Measurements from ENCODE around the gene CDH13.

CDH13 gene

DNA sequence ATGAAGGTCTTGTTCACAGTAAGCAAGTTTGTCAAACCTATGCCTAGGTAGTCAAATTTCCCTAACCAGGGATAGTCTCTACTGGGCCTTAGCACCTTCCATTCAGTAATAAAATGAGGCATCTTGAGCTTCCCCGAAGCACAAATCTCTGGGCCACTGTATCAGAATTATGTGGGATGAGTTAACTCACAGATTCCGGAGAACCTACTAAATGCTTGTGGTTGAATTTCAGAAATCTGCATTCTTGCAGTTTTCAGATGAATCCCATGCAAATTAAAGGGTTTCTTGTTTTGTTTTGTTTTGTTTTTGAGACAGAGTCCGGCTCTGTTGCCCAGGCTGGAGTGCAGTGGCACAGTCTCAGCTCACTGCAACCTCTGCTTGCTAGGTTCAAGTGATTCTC, 702.2 kb downstream of the CDH13 start:
- no peak for DNase-seq

DNA sequence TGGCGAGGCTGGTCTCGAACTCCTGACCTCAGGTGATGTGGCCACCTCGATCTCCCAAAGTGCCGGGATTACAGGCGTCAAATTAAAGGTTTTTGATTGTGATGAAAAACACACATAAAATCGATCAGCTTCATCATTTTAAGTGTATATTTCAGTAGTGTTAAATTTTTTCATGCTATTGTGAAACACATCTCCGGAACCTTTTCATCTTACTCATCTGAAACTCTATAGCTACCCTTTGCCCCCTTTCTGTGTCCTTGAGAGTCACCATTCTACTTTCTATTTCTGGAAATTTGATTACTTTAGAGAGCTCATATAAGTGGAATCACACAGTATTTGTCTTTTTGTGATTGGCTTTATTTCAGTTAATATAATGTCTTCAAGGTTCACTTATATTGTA, 702.7 kb downstream of the CDH13 start:
- DNase-seq: no peak

DNA sequence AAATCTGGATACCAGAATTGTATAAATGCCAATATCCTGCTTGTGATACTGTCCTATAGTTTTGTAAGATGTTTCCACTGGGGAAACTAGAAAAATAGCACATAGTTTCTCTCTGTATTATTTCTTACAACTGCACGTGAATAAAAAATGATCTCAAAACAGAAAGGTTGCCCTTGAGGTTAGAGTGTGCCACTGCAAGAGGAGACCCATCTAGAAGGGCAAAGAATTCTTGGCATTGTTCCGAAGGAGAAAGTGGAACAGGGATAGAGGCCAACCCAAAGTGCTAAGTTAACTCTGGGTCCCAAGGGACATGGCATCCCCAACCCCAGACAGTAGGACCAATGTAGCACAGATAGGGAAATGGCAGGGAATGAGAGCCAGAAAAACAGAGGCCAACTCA, 703.5 kb downstream of the CDH13 start:
- DNase-seq: no peak

DNA sequence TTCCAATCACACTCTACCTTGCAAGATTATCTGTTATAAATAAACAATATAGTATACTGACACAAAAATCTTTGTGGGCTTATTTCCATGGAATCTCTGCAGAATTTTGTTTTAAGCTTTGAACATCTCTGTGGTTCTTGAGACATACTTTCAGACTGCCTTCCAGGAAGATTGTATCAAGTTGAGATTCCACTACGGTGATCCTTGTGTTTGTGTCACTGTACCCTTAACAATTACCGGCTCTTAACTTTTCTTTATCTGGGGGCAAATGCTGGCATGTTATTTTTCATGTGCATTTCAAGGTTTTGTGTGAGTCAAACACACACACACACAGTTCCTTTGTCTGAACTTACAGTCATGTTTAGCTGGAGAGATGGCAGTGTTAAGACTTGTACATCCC, 708.3 kb downstream of the CDH13 start:
- no peak for DNase-seq

DNA sequence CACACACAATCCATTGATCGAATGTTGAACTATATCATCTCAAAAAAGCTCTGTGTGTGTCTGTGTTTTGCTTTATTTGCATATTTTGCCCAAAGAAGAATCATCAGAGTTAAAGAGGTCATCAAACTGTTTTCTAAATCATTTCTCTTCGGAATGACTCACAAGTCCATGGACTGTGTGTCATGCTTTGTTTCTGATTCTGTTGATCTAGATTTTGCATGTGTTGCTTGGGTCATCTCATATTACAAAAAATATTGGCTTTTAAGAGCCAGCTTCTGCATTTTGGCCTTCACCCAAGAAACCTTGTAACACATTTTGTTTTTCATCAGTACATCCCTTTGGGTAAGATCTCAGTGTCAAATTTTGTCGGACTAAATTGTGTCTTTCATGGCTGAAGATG, 709.8 kb downstream of the CDH13 start:
- DNase-seq: no peak

DNA sequence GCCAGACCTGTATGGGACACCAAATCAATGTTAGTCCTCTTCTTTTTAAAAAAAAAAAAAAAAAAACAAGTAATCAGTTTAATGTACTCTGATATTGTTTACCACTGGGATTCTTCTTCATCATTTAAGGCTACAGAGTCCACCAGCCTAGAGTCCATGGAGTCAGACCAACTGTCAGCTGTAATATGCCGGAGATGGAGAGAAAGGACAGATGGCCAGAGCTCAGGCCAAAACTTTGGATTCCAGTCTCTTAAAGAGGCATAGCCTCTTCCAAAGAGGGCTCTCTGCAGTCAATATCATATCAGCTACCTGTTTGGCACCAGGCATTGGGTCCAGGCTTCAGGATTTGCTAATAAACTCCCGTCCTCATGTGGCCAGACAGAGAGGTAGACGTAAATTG, 711.4 kb downstream of the CDH13 start:
- no peak for DNase-seq

DNA sequence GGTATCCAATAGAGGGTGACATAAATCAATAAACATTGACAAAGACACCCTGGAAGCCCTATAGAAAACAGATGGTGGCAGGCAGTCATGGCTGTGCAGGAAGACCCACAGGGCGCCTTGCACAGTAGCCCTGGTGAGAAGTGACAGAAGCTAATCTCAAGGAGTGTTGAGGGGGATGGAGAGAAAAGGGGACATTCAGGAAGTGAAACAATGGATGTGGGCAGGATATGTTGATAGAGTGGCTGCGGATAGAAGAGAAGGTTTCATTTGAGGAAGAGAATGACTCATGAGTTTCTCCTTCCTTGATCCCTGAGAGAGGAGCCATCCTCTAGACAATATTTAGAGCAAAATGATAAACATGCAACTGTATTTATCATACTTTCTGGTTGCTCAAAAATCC, 712.2 kb downstream of the CDH13 start:
- no peak for DNase-seq

DNA sequence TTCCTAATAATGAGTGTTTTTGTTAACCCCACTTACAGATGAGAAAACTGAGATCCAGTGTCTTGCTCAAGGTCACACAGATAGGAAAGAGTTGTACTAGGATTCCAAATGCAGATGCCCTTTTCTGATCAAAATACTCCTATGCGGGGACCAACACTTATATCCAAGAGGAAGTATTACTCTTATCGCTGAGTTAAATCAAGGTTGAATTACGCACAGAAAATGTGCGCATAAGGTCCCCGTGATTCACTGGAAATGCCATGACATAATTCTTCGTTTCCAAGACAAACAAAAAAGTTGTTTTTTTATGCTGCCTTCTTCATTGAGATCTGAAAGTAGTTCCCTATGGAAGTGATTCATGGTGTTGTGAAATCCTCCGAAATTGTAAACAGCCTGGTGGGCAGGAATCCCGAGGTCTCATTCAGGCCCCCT, 717.2 kb downstream of the CDH13 start:
- no peak for DNase-seq

DNA sequence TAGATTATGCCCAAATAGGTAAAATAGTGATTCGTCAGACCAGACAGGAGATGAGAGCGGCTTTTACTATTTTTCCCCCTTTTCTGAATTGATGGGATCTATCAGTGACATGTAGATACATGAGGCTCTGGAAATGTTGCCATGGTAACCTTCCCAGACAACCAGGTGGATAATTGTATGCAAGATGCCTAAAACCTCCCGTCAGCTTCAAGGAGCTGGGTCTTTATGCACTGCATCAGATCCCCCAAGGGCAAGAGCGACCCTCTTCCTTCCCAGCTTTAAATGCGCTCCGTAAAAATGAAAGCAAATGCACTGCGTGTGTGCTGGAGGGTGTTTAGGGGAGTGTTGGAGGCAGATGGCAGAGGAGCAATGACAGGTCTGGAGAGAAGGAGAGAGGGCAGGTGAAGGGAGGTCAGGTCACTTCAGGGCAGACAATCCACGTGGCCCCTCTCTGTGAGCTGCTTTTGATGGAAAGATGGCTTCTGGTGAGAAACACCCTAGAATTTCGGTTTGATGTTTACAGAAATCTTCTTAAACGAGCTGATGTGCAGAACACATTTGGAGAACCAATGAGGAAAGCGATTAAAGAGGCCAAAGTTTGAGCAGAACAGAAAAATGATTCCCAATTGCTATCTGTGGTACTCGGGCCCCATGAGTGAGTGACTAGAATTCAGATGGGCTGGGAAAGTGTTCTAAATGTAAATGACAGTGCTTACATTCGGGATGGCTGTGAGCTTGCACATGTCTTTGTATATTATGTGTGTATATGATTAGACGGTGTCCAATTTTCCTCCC, 719.3 kb downstream of the CDH13 start:
- DNase-seq: no peak

DNA sequence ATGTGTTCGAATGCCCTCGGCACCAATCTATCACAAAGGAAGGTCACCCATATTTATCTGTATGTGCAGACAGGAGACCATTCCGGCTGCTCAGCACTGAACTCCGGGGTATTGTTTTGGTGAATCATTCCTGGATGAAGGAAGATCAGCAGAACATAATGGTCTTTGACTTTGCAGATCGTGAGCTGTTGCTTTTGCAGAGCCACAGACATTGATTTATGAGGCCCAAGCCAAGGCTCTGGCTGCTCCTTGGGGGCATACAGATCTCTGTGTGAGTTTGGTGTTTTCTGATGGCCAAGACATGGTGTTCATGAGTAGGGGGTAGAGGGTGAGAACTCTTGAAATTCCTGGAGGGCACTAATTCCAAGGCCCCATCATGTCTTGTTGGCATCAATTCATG, 722.2 kb downstream of the CDH13 start:
- no peak for DNase-seq

DNA sequence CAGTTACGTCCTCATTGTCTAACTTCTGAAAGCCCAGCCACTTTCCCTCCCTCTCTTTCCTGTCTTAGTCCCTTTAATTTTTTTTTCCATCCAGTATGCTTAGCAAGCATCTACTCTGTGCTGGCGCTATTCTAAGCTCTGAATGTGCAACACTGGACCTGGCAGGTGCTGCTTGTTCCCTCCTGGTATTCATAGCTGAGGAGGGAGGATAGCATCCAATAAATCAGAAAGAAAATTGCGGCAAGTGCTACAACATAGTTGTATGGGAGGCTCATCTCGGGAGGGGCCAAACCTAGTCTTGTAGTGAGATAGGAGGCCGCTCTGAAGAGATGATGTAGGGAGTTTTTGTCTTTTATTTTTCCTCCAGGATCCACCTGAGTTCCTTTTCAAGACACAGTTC, 723.7 kb downstream of the CDH13 start:
- no peak for DNase-seq

DNA sequence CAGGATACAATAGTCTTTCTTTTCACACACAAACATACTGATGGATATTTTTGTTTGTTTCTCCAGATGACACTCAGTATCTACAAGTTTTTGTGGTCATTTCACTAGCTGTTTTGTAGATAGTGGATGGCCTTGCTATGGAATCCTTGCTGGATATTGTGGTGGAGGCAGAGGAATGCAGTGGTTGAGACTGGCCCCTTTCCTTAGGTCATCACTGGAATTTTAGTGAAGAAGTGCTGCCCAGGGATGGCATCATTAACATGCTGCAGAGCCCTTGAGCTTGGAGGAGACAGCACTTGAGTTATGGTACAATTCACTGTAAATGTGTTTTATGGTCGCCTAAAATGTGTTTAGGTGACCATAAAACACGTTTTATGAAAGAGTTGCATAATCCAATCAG, 725.1 kb downstream of the CDH13 start:
- DNase-seq: no peak

DNA sequence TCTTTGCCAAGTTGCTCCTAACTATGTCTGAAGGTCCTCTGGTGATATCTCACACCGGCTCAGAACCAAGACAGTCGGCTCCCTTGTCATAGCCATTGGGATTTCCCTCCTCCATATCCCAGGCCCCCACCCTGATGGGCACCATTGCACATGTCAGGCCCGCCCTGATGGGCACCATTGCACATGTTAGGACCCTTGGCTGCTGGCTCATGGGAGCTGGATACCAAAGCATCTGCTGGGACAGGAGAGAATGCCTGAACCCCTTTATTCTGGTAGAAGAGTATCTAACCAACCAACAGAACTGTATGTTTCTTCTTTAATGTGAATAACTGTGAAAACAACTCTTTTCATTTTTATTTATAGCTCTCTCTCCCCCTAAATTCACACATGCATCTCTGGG, 726.5 kb downstream of the CDH13 start:
- no peak for DNase-seq

DNA sequence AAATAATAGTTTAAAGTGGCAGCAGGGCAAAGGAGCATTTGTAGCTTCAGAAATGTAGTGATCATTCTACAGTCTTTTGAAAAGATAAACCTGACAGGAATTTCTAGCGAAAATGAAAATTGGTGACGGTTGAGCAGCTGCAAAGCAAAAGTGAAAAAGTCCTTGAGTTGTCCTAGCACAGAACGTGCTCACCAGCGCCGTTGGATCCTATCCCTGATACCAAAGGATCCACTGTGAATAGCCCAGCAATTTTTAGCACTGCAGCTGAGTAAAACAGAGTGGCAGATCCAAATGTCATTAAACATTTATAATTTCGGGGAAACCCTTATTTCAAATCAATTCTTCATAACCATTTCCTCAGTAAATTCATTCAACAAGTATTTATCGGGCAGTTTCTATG, 727.2 kb downstream of the CDH13 start:
- DNase-seq: no peak

DNA sequence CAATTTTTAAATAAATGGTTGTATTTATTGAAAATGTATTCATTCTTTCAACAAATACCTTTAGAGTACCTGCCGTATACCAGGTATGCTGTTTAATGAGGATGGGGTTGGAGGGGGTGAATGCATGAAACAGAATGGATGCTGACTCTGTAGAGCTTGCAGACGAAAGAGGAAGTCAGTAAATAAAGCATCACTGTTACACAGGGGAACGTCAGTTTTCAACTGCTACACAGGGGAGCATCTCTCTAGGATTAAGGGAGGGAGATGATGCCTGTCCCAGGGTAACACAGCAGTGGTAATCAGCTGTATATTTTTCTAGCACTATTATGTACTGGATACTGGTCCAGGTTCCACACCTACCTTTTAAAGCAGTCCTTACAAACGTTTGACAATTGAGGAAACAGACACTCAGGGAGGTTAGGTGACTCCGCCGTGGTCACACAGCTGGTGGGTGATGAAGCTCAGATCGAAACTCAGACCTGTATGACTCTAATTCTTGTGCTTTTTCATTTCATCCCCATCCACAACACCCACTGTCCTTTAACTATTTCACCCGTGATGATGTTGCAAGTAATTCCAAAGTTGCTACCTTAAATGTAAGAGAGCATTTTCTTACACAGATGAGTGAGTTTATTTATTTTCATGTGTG, 728.9 kb downstream of the CDH13 start:
- no peak for DNase-seq

DNA sequence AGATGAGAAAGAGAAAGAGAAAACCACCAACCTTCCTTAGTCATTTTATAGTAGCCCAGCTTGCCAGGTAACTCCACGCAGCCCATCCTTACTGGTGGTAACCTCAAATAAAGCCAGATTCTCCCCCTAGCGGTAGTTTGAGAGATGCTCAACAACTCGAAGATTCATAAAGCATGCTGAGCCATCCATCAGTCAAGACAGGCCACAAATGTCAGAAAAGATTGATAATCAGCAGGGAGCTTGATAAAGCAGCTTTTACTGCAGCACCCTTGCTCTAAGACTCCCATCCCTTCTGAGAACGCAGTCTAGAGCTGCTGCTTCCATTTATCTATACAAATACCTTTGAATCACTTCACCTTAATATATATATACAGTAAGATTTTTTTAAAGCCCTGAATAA, 729.5 kb downstream of the CDH13 start:
- DNase-seq: peak; percentile 40

DNA sequence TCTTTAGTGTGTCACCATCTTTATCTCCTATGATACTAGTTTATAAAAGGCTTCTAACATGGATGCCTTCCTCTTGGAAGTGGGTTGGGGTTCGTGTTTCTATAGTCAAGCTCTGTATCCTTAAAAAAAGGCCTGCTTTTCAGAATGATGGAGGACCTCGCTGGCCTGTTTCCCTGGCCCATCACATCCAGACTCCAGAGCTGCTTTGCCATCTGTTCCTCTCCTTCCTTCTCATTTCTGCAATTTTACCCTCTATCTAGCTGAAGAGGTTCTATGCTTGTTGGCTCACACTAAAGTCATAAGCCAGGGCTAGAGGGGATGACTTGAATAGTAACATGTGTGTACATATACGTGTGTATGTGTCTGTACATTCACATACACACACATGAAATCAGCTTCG, 730.2 kb downstream of the CDH13 start:
- DNase-seq: no peak

DNA sequence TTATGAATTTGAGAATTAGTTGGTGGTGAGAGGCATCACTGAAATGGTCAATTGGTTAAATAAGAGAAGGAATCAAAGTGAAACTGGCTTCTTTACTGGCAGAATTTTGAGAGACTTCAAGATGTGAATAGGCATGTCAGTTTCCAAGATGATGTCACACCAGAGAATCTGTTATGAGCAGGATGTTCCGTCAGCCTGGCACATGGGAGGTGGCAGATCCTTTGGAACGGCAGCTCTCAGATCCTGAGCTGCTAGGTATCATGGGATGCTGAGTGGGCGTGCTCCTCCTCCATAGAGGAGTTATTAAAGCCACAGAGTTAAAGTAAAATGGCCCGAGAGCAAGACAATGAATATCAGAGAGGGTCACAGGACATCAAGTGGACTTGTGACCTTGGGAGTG, 736.8 kb downstream of the CDH13 start:
- DNase-seq: no peak

DNA sequence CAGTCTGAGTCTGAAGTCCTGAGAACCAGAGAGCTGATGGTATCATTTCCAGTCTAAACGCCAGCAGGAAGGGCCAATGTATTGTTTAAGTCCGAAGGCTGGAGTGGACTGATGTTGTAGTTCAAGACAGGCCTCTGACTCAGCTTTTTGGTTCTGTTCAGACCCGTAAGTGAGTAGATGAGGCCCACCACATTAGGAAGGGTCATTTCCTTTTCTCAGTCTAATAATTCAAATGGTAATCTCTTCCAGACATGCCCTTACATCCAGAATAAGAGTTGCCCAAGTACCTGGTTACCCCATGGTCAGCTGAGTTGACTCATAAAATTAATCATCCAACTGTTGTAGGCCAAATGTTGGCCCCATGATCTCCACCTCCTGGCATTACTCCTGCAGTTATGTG, 738.4 kb downstream of the CDH13 start:
- DNase-seq: no peak

DNA sequence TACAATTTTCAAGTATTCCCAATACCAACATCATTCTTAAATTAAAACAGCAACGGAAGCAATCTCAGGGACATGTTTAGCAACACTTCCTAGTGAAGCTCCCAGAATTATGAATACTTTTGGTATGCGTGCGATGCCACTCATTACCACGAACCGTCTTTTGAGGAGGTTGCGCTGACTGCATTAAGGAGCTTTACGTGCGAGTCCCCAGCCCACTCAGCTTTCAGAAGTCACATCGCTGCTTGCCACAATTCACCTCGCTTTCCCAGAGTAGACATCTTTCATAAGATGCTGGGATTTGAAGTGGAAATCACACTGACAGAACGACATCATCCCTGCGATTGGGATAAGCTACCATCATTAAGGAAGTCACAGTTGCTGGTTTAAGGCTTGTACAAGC, 739.5 kb downstream of the CDH13 start:
- DNase-seq: no peak

DNA sequence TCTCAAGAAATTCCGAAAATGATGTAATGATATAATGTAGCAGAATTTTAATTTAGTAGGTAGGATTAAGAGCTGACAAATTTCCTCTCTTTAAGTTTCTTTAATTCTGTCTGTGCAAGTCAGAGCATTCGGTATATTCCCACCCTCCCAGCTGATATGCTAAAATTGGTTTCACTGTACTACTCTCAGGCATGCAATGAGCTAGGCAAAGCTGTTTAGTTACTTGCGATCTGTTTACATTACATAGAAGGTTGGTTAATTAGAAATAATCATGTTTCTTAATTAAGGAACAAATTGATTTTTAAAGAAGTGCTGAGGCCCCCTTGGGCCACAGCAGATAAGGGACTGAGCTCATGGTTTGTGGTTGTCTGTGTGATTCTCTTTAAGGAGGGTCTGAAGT, 748.2 kb downstream of the CDH13 start:
- DNase-seq: no peak

DNA sequence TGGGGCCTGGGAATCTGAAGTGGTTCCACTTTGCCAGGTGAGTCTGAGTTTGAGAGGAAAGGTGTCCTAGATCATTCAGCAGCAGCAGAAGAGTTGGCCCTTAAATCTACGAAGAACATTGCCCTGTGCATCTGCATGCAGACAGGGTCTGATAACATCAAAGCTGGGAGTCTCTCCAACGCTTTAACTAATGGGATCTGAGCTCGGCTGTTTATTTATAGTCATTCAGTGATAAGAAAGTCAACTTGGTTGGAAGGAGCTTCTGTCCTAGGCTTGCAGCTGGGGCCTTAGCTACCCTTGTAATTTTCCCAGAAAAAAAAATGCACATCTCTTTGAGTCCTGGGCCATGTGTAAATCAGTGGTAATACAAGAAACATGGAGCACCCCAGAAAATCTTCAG, 763.0 kb downstream of the CDH13 start:
- no peak for DNase-seq

DNA sequence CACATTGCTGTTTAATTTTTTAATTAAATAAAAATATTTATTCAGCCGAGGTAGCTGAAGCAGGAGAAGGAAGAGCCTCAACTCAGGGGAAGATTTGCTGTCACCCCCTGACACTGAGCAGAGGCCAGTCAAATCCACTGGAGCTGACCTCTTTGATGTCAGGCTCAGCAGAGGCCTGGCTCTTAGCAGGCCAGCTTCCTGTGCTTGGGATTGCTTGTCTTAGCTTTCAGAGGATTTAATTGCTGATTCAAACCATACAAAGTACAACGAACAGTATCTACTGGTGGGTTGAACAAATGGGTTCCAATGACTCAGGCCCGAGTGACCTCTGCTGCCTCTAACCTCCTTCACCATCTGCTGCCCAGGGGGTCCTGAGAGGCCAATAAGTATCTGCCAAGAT, 764.0 kb downstream of the CDH13 start:
- no peak for DNase-seq

DNA sequence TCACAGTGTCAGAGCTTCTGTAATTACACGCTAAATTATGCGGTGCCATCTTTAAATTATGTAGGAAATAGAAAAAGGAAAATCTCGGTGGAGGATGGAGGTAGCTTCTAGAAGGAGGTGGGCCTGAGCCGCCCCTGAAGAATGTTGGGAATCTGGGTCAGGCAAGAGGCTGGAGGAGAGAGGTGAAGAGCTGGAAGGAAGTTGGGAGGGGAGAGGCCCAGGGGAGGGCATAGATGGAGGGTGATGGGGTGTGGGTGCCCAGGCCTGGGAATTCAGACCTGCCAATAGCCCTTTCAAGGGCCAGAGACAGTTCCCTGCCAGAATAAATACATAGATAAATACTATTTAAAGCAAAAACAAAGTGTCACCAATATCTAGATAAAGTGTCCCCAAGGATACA, 766.0 kb downstream of the CDH13 start:
- no peak for DNase-seq

Data from NCI-H774 (cell line).